ENCODE results near the gene RASSF6. TPM values are rescaled to one million over a fixed set of nuclear protein-coding genes. Genes with fewer than 3 reads are reported as not detected.
"Not testable (repeated sequence)": the region's sequence is repeated elsewhere in the genome, so short reads cannot be mapped to it uniquely, and the experiment has no call there.

The RASSF6 gene
- total RNA-seq, 1 experiment from 2014 or later: 7.4 TPM

GRCh38 chr4:73661646-73662119, 41.4 kb upstream of the RASSF6 start:
- no peaks in the 10 kb centered on the region for H3K9me3 ChIP-seq (ENCODE audit: low read length)
- H3K27me3 ChIP-seq (ENCODE audit: low read length): no peaks in the 10 kb centered on the region
- H3K9ac ChIP-seq (ENCODE audit: low read length): no peak overlapping the region

GRCh38 chr4:73660808-73661207, 40.6 kb upstream of the RASSF6 start:
- Histone ChIP-seq H3K79me2 (ENCODE audit: low read length) (no peaks in the 10 kb centered on the region), H3K27ac (ENCODE audit: low read length) (no peak overlapping the region), H3K9me3 (ENCODE audit: low read length) (no peaks in the 10 kb centered on the region), H4K20me1 (ENCODE audit: insufficient read depth, low read depth, low read length) (no peaks in the 10 kb centered on the region), H2AFZ (ENCODE audit: low read length) (no peak overlapping the region), H3K27me3 (ENCODE audit: low read length) (no peaks in the 10 kb centered on the region), H3K9ac (ENCODE audit: low read length) (no peak overlapping the region), H3K36me3 (ENCODE audit: insufficient read depth, low read length) (no peaks in the 10 kb centered on the region), H3K4me3 (ENCODE audit: low read length) (no peak overlapping the region), H3K4me2 (ENCODE audit: low read depth, low read length, poor library complexity, severe bottlenecking) (no peak overlapping the region), H3K9me2 (replicated peaks; ENCODE audit: insufficient read depth, low read length) (no peaks in the 10 kb centered on the region), H3K4me1 (ENCODE audit: low read length) (peaks cover 4% of the 10 kb centered on the region)
- DNase-seq: no peak

More at GRCh38 chr4:73661646-73662119, 41.4 kb upstream of the RASSF6 start:
- no peaks in the 10 kb centered on the region for H3K36me3 ChIP-seq (ENCODE audit: insufficient read depth, low read length)
- H3K79me2 ChIP-seq (ENCODE audit: low read length): no peaks in the 10 kb centered on the region
- no peak overlapping the region for H3K27ac ChIP-seq (ENCODE audit: low read length)
- no peaks in the 10 kb centered on the region for H3K9me2 ChIP-seq (replicated peaks; ENCODE audit: insufficient read depth, low read length)
- no peak for DNase-seq
- peaks cover 4% of the 10 kb centered on the region for H3K4me1 ChIP-seq (ENCODE audit: low read length)
- H3K4me3 ChIP-seq (ENCODE audit: low read length): no peak overlapping the region
- peak overlapping the region; percentile 94; the same call in 1 of the 2 replicates for H2AFZ ChIP-seq (ENCODE audit: low read length)
- no peaks in the 10 kb centered on the region for H4K20me1 ChIP-seq (ENCODE audit: insufficient read depth, low read depth, low read length)
- no peak overlapping the region for H3K4me2 ChIP-seq (ENCODE audit: low read depth, low read length, poor library complexity, severe bottlenecking)

GRCh38 chr4:73653695-73654106, 33.5 kb upstream of the RASSF6 start:
- Histone ChIP-seq H3K79me2 (ENCODE audit: low read length) (no peaks in the 10 kb centered on the region), H3K9me3 (ENCODE audit: low read length) (no peaks in the 10 kb centered on the region), H3K4me3 (ENCODE audit: low read length) (no peak overlapping the region), H3K9ac (ENCODE audit: low read length) (no peak overlapping the region), H4K20me1 (ENCODE audit: insufficient read depth, low read depth, low read length) (no peaks in the 10 kb centered on the region), H3K36me3 (ENCODE audit: insufficient read depth, low read length) (no peaks in the 10 kb centered on the region), H3K4me1 (ENCODE audit: low read length) (peaks cover 29% of the 10 kb centered on the region), H3K9me2 (replicated peaks; ENCODE audit: insufficient read depth, low read length) (no peaks in the 10 kb centered on the region), H3K27ac (ENCODE audit: low read length) (peak overlapping the region; percentile 59; the same call in 1 of the 2 replicates), H2AFZ (ENCODE audit: low read length) (peak overlapping the region; percentile 15; the same call in 1 of the 2 replicates), H3K4me2 (ENCODE audit: low read depth, low read length, poor library complexity, severe bottlenecking) (peak overlapping the region; percentile 44), H3K27me3 (ENCODE audit: low read length) (no peaks in the 10 kb centered on the region)
- peak; percentile 91 for DNase-seq

- Histone ChIP-seq H3K9ac (ENCODE audit: low read length) (no peak overlapping the region), H3K79me2 (ENCODE audit: low read length) (no peaks in the 10 kb centered on the region), H3K4me2 (ENCODE audit: low read depth, low read length, poor library complexity, severe bottlenecking) (no peak overlapping the region), H3K9me3 (ENCODE audit: low read length) (no peaks in the 10 kb centered on the region; the same call in 1 of the 2 replicates), H3K27me3 (ENCODE audit: low read length) (no peaks in the 10 kb centered on the region), H3K4me3 (ENCODE audit: low read length) (no peak overlapping the region), H3K9me2 (replicated peaks; ENCODE audit: insufficient read depth, low read length) (no peaks in the 10 kb centered on the region), H3K4me1 (ENCODE audit: low read length) (peaks cover 42% of the 10 kb centered on the region), H2AFZ (ENCODE audit: low read length) (peak overlapping the region; percentile 39; the same call in 1 of the 2 replicates), H3K36me3 (ENCODE audit: insufficient read depth, low read length) (no peaks in the 10 kb centered on the region), H4K20me1 (ENCODE audit: insufficient read depth, low read depth, low read length) (no peaks in the 10 kb centered on the region), H3K27ac (ENCODE audit: low read length) (no peak overlapping the region)
- DNase-seq: no peak
Measured at GRCh38 chr4:73650250-73650649, 30.0 kb upstream of the RASSF6 start.

- H2AFZ ChIP-seq (ENCODE audit: low read length): peak overlapping the region; percentile 35; the same call in 1 of the 2 replicates
- H3K79me2 ChIP-seq (ENCODE audit: low read length): no peaks in the 10 kb centered on the region
- DNase-seq: no peak
- H3K4me2 ChIP-seq (ENCODE audit: low read depth, low read length, poor library complexity, severe bottlenecking): no peak overlapping the region
- no peaks in the 10 kb centered on the region for H3K9me2 ChIP-seq (replicated peaks; ENCODE audit: insufficient read depth, low read length)
- no peaks in the 10 kb centered on the region for H4K20me1 ChIP-seq (ENCODE audit: insufficient read depth, low read depth, low read length)
- H3K36me3 ChIP-seq (ENCODE audit: insufficient read depth, low read length): no peaks in the 10 kb centered on the region
- H3K4me3 ChIP-seq (ENCODE audit: low read length): no peak overlapping the region
- H3K9me3 ChIP-seq (ENCODE audit: low read length): no peaks in the 10 kb centered on the region; the same call in 1 of the 2 replicates
- H3K27me3 ChIP-seq (ENCODE audit: low read length): no peaks in the 10 kb centered on the region
- no peak overlapping the region for H3K27ac ChIP-seq (ENCODE audit: low read length)
- H3K4me1 ChIP-seq (ENCODE audit: low read length): peaks cover 30% of the 10 kb centered on the region
- no peak overlapping the region for H3K9ac ChIP-seq (ENCODE audit: low read length)
Measured at GRCh38 chr4:73648478-73648877, 28.2 kb upstream of the RASSF6 start.

GRCh38 chr4:73646117-73646516, 25.9 kb upstream of the RASSF6 start:
- H3K36me3 ChIP-seq (ENCODE audit: insufficient read depth, low read length): no peaks in the 10 kb centered on the region
- H3K9ac ChIP-seq (ENCODE audit: low read length): no peak overlapping the region
- H3K9me2 ChIP-seq (replicated peaks; ENCODE audit: insufficient read depth, low read length): no peaks in the 10 kb centered on the region
- no peaks in the 10 kb centered on the region; the same call in 1 of the 2 replicates for H3K9me3 ChIP-seq (ENCODE audit: low read length)
- H3K4me2 ChIP-seq (ENCODE audit: low read depth, low read length, poor library complexity, severe bottlenecking): no peak overlapping the region
- no peak overlapping the region for H3K27ac ChIP-seq (ENCODE audit: low read length)
- no peaks in the 10 kb centered on the region for H4K20me1 ChIP-seq (ENCODE audit: insufficient read depth, low read depth, low read length)
- no peaks in the 10 kb centered on the region for H3K27me3 ChIP-seq (ENCODE audit: low read length)
- no peaks in the 10 kb centered on the region for H3K79me2 ChIP-seq (ENCODE audit: low read length)
- H3K4me1 ChIP-seq (ENCODE audit: low read length): peaks cover 13% of the 10 kb centered on the region; the same call in 1 of the 2 replicates
- H2AFZ ChIP-seq (ENCODE audit: low read length): no peak overlapping the region
- H3K4me3 ChIP-seq (ENCODE audit: low read length): no peak overlapping the region
- no peak for DNase-seq

GRCh38 chr4:73631565-73632226, 11.5 kb upstream of the RASSF6 start:
- no peaks in the 10 kb centered on the region for H3K27me3 ChIP-seq (ENCODE audit: low read length)
- DNase-seq: no peak
- no peak overlapping the region for H3K27ac ChIP-seq (ENCODE audit: low read length)
- H3K9me2 ChIP-seq (replicated peaks; ENCODE audit: insufficient read depth, low read length): no peaks in the 10 kb centered on the region
- peaks cover 5% of the 10 kb centered on the region for H3K4me1 ChIP-seq (ENCODE audit: low read length)
- H3K9me3 ChIP-seq (ENCODE audit: low read length): no peaks in the 10 kb centered on the region
- no peaks in the 10 kb centered on the region for H4K20me1 ChIP-seq (ENCODE audit: insufficient read depth, low read depth, low read length)
- H2AFZ ChIP-seq (ENCODE audit: low read length): no peak overlapping the region
- H3K36me3 ChIP-seq (ENCODE audit: insufficient read depth, low read length): no peaks in the 10 kb centered on the region
- H3K4me3 ChIP-seq (ENCODE audit: low read length): no peak overlapping the region
- H3K4me2 ChIP-seq (ENCODE audit: low read depth, low read length, poor library complexity, severe bottlenecking): no peak overlapping the region
- no peak overlapping the region for H3K9ac ChIP-seq (ENCODE audit: low read length)
- no peaks in the 10 kb centered on the region for H3K79me2 ChIP-seq (ENCODE audit: low read length)

- H3K79me2 ChIP-seq (ENCODE audit: low read length); H3K9me3 ChIP-seq (ENCODE audit: low read length); H3K4me3 ChIP-seq (ENCODE audit: low read length); H4K20me1 ChIP-seq (ENCODE audit: insufficient read depth, low read depth, low read length); H3K27me3 ChIP-seq (ENCODE audit: low read length); H3K36me3 ChIP-seq (ENCODE audit: insufficient read depth, low read length); H2AFZ ChIP-seq (ENCODE audit: low read length); H3K4me2 ChIP-seq (ENCODE audit: low read depth, low read length, poor library complexity, severe bottlenecking); DNase-seq; H3K9me2 ChIP-seq (replicated peaks; ENCODE audit: insufficient read depth, low read length); H3K27ac ChIP-seq (ENCODE audit: low read length); H3K9ac ChIP-seq (ENCODE audit: low read length): not testable (repeated sequence)
- H3K4me1 ChIP-seq (ENCODE audit: low read length): peaks cover 23% of the 10 kb centered on the region
Measured at GRCh38 chr4:73628834-73629233, 8.6 kb upstream of the RASSF6 start.

Measured in Karpas-422 (cell line).